GM23338 (cell line): ENCODE measurements around the gene NXPH2. TPM values are rescaled to one million over a fixed set of nuclear protein-coding genes. Genes with fewer than 3 reads are reported as not detected.

Experiments
- ATAC-seq: fragments of 200-7000 bp; cut with Tn5 transposase; 3 replicates; pipeline ENCODE4 v1.9.1; 2020
- DNase-seq: peaks from one replicate; pipeline ENCODE4 v3.0.0-alpha.2; 2015; ENCODE audit warnings: low spot score
- H2AFZ ChIP-seq: fragments of 200-600 bp; sonication (generic); 2 replicates; pipeline ENCODE4 v1.8.0; 2016; ENCODE audit warnings: antibody characterized with exemption, mild to moderate bottlenecking, moderate library complexity
- H3F3A ChIP-seq: fragments of 200-600 bp; sonication (generic); replicated peaks from 2 replicates; pipeline ENCODE4 v1.8.0; 2017; ENCODE audit warnings: antibody characterized with exemption, mixed run types, low read depth
- H3K27ac ChIP-seq: fragments of 200-600 bp; sonication (generic); 2 replicates; pipeline ENCODE4 v1.6.1; 2016; ENCODE audit warnings: low read depth
- H3K27me3 ChIP-seq: fragments of 200-600 bp; sonication (generic); 2 replicates; pipeline ENCODE4 v1.8.0; 2016; ENCODE audit warnings: mild to moderate bottlenecking, mixed run types, moderate library complexity; ENCODE audit not compliant: insufficient read depth
- H3K36me3 ChIP-seq: fragments of 200-600 bp; sonication (generic); 2 replicates; pipeline ENCODE4 v1.8.0; 2016; ENCODE audit warnings: mild to moderate bottlenecking; ENCODE audit not compliant: insufficient read depth
- H3K4me1 ChIP-seq: fragments of 200-600 bp; sonication (generic); 2 replicates; pipeline ENCODE4 v1.8.0; 2016; ENCODE audit warnings: mild to moderate bottlenecking, moderate library complexity; ENCODE audit not compliant: insufficient read depth
- H3K4me2 ChIP-seq: fragments of 200-600 bp; sonication (generic); 2 replicates; pipeline ENCODE4 v1.7.1; 2017; ENCODE audit warnings: mixed run types
- H3K4me3 ChIP-seq: fragments of 200-600 bp; sonication (generic); 2 replicates; pipeline ENCODE4 v1.6.1; 2016; ENCODE audit warnings: mixed run types
- H3K79me2 ChIP-seq: fragments of 200-600 bp; sonication (generic); replicated peaks from 2 replicates; pipeline ENCODE4 v1.8.0; 2017; ENCODE audit warnings: mild to moderate bottlenecking; ENCODE audit not compliant: insufficient read depth
- H3K9me2 ChIP-seq: fragments of 200-600 bp; sonication (generic); 2 replicates; pipeline ENCODE4 v1.8.0; 2017; ENCODE audit not compliant: insufficient read depth
- H4K20me1 ChIP-seq: fragments of 200-600 bp; sonication (generic); replicated peaks from 2 replicates; pipeline ENCODE4 v1.8.0; 2017; ENCODE audit warnings: mild to moderate bottlenecking; ENCODE audit not compliant: insufficient read depth
- H3K27ac Mint-ChIP-seq: 2 replicates; pipeline ENCODE4 v1.8.0; 2020; ENCODE audit warnings: inconsistent platforms, mild to moderate bottlenecking, moderate library complexity, mixed read lengths
- H3K27me3 Mint-ChIP-seq: 3 replicates; pipeline ENCODE4 v1.8.0; 2022; ENCODE audit warnings: low read depth, mild to moderate bottlenecking, moderate library complexity, mixed read lengths, inconsistent platforms; ENCODE audit not compliant: insufficient read depth, poor library complexity
- H3K36me3 Mint-ChIP-seq: 3 replicates; pipeline ENCODE4 v1.8.0; 2021; ENCODE audit warnings: low read depth, mild to moderate bottlenecking, inconsistent platforms, moderate library complexity, mixed read lengths
- H3K4me1 Mint-ChIP-seq: 3 replicates; pipeline ENCODE4 v1.8.0; 2020; ENCODE audit warnings: mild to moderate bottlenecking, inconsistent platforms, mixed read lengths
- H3K4me3 Mint-ChIP-seq: 3 replicates; pipeline ENCODE4 v1.8.0; 2021; ENCODE audit warnings: moderate library complexity, mild to moderate bottlenecking, inconsistent platforms, mixed read lengths
- H3K9me3 Mint-ChIP-seq: 3 replicates; pipeline ENCODE4 v1.8.0; 2020; ENCODE audit warnings: moderate library complexity, mild to moderate bottlenecking, inconsistent platforms, mixed read lengths
- CREB1 ChIP-seq: fragments of 250-450 bp; sonication (Bioruptor Pico); IDR thresholded peaks from 2 replicates; pipeline ENCODE4 v1.5.0; 2020; ENCODE audit warnings: low read depth, mild to moderate bottlenecking, moderate library complexity
- CTCF ChIP-seq, 2 experiments: fragments of 200-600 bp in 1 of 2; sonication (generic) in 1 of 2; conservative IDR thresholded peaks; 2 replicates each; pipeline versions ENCODE4 v1.5.1 to v1.6.1; 2016 to 2017; ENCODE audit warnings: antibody characterized with exemption in 2 of 2, low read depth in 2 of 2, mild to moderate bottlenecking in 2 of 2, moderate library complexity in 1 of 2
- ETS1 ChIP-seq: IDR thresholded peaks from 2 replicates; pipeline ENCODE4 v1.6.1; 2016; ENCODE audit warnings: antibody characterized with exemption
- EZH2 ChIP-seq: fragments of 200-600 bp; sonication (generic); IDR thresholded peaks from one replicate; pipeline ENCODE4 v1.8.0; 2017; ENCODE audit warnings: antibody characterized with exemption, mild to moderate bottlenecking, low read depth; ENCODE audit not compliant: unreplicated experiment
- EZH2phosphoT487 ChIP-seq: fragments of 200-600 bp; sonication (generic); IDR thresholded peaks from one replicate; pipeline ENCODE4 v1.8.1; 2018; ENCODE audit warnings: antibody characterized with exemption; ENCODE audit not compliant: unreplicated experiment
- JUNB ChIP-seq: IDR thresholded peaks from one replicate; pipeline ENCODE4 v1.6.1; 2016; ENCODE audit warnings: antibody characterized with exemption; ENCODE audit not compliant: unreplicated experiment
- NANOG ChIP-seq: IDR thresholded peaks from 2 replicates; pipeline ENCODE4 v1.6.1; 2016; ENCODE audit warnings: antibody characterized with exemption, borderline replicate concordance
- POLR2AphosphoS5 ChIP-seq: IDR thresholded peaks from 2 replicates; pipeline ENCODE4 v1.6.1; 2016; ENCODE audit warnings: antibody characterized with exemption, low read depth
- REST ChIP-seq: IDR thresholded peaks from one replicate; pipeline ENCODE4 v1.6.1; 2018; ENCODE audit warnings: antibody characterized with exemption; ENCODE audit not compliant: unreplicated experiment
- STAT1 ChIP-seq: IDR thresholded peaks from one replicate; pipeline ENCODE4 v1.6.1; 2016; ENCODE audit warnings: antibody characterized with exemption; ENCODE audit not compliant: unreplicated experiment
- ZNF114 ChIP-seq: fragments of 250-450 bp; sonication (Bioruptor Pico); IDR thresholded peaks from 2 replicates; pipeline ENCODE4 v1.5.0; 2020; ENCODE audit warnings: mild to moderate bottlenecking, moderate library complexity
- ZNF331 ChIP-seq: fragments of 250-450 bp; sonication (Bioruptor Pico); IDR thresholded peaks from 2 replicates; pipeline ENCODE4 v1.5.0; 2020; ENCODE audit warnings: low read depth, mild to moderate bottlenecking, moderate library complexity
- ZNF462 ChIP-seq: fragments of 250-450 bp; sonication (Bioruptor Pico); IDR thresholded peaks from 2 replicates; pipeline ENCODE4 v1.5.0; 2020; ENCODE audit warnings: mild to moderate bottlenecking, moderate library complexity
- polyA plus RNA-seq: library from polyadenylated mRNA; unstranded; fragments of >200 nt; fragmentation: Nextera tagmentation; extraction: Ambion mirVana; gene quantifications from 2 replicates; pipeline ENCODE4 v1.2.1, GENCODE V29; 2016
- total RNA-seq: library from RNA; depleted of rRNA; stranded (reverse); fragments of >200 nt; shearing (Covaris generic); gene quantifications from 2 replicates; pipeline ENCODE4 v1.2.3, GENCODE V29; 2014

Gene NXPH2
- total and polyA plus RNA-seq, 2 experiments from 2014 or later: 2.7 to 8.3 TPM

- Mint-ChIP-seq H3K36me3 (peaks cover 25% of the 10 kb centered on the region), H3K27ac (no peak overlapping the region), H3K4me1 (peaks cover 19% of the 10 kb centered on the region), H3K4me3 (no peak overlapping the region), H3K9me3 (no peaks in the 10 kb centered on the region; the same call in 2 of the 3 replicates), H3K27me3 (no peaks in the 10 kb centered on the region)
- no peaks in the 10 kb centered on the region for H4K20me1 ChIP-seq
- no peak for ATAC-seq
- peaks cover 4% of the 10 kb centered on the region; the same call in 1 of the 2 replicates for H3K9me2 ChIP-seq
- no peak overlapping the region for H2AFZ ChIP-seq
- no peak for TF ChIP-seq CTCF (conservative IDR thresholded peaks at IDR 0.05; ENCODE audit: low read depth in 2 of 2)
- TF ChIP-seq REST: no peak
- TF ChIP-seq ZNF331 (CRISPR knock-in tag): no peak
- TF ChIP-seq ZNF114 (CRISPR knock-in tag): no peak
- no peak for TF ChIP-seq NANOG
- no peak for TF ChIP-seq ETS1
- TF ChIP-seq JUNB: no peak
- no peak for TF ChIP-seq STAT1
- no peak for TF ChIP-seq EZH2phosphoT487
- no peak for TF ChIP-seq ZNF462 (CRISPR knock-in tag)
- no peak for TF ChIP-seq CREB1 (CRISPR knock-in tag)
- TF ChIP-seq EZH2: no peak
- TF ChIP-seq POLR2AphosphoS5: no peak
- H3K27me3 ChIP-seq: no peaks in the 10 kb centered on the region
- H3K4me2 ChIP-seq: no peak overlapping the region
- H3K4me3 ChIP-seq: no peak overlapping the region
- no peaks in the 10 kb centered on the region for H3F3A ChIP-seq
- H3K27ac ChIP-seq: no peak overlapping the region
- 0 out of 2 replicates have a peak, but pooled peaks cover 6% of the 10 kb centered on the region for H3K36me3 ChIP-seq
- H3K79me2 ChIP-seq: peaks cover 4% of the 10 kb centered on the region; the same call in 1 of the 2 replicates
- H3K4me1 ChIP-seq: peaks cover 20% of the 10 kb centered on the region
- DNase-seq: no peak
Measured at GRCh38 chr2:138752197-138752956, 27.8 kb downstream of the NXPH2 start.
